CD14-positive monocyte (primary cell): Measurements from ENCODE around the gene EPAS1. TPM values are rescaled to one million over a fixed set of nuclear protein-coding genes. Genes with fewer than 3 reads are reported as not detected.

ENCODE experiments used
- DNase-seq, 3 donors: peaks; one replicate each; pipeline ENCODE4 v3.0.0-alpha.2; 2011 to 2022
- H2AFZ ChIP-seq: 2 replicates; pipeline ENCODE4 v1.6.0; 2012; ENCODE audit warnings: mild to moderate bottlenecking, low read depth, low read length, inconsistent platforms; ENCODE audit not compliant: insufficient read depth, poor library complexity, severe bottlenecking
- H3K27ac ChIP-seq, 2 donors: 1 replicate in 1 of 2; 2 replicates in 1 of 2; pipeline ENCODE4 v1.5.1; 2012 to 2013; ENCODE audit warnings: low read length in 2 of 2, control low read depth in 1 of 2, inconsistent platforms in 1 of 2, low read depth in 1 of 2, mild to moderate bottlenecking in 1 of 2
- H3K27me3 ChIP-seq, 2 donors: one replicate each; pipeline versions ENCODE4 v1.6.0 to v1.6.1; 2011 to 2013; ENCODE audit warnings: low read length in 2 of 2; ENCODE audit not compliant: control insufficient read depth in 2 of 2, insufficient read depth in 2 of 2
- H3K36me3 ChIP-seq, 2 donors: replicated peaks in 1 of 2; 1 replicate in 1 of 2; 2 replicates in 1 of 2; pipeline versions ENCODE4 v1.5.1 to v1.6.1; 2012 to 2013; ENCODE audit warnings: low read length in 2 of 2, control low read depth in 1 of 2, inconsistent platforms in 1 of 2, mild to moderate bottlenecking in 1 of 2; ENCODE audit not compliant: insufficient read depth in 2 of 2, control insufficient read depth in 1 of 2
- H3K4me1 ChIP-seq, 2 donors: 1 replicate in 1 of 2; 2 replicates in 1 of 2; pipeline versions ENCODE4 v1.5.1 to v1.6.1; 2012 to 2013; ENCODE audit warnings: low read length in 2 of 2, control low read depth in 1 of 2, inconsistent platforms in 1 of 2, mild to moderate bottlenecking in 1 of 2, moderate library complexity in 1 of 2; ENCODE audit not compliant: insufficient read depth in 2 of 2, control insufficient read depth in 1 of 2
- H3K4me2 ChIP-seq: replicated peaks from 2 replicates; pipeline ENCODE3; 2012; ENCODE audit warnings: low read length, moderate library complexity, mild to moderate bottlenecking; ENCODE audit not compliant: poor library complexity, severe bottlenecking; ENCODE audit errors: extremely low read depth
- H3K4me3 ChIP-seq, 3 experiments: fragments of 200-600 bp in 1 of 3; sonication (generic) in 1 of 3; replicated peaks in 1 of 3; 1 replicate in 2 of 3; 2 replicates in 1 of 3; pipeline ENCODE4 v1.5.1; 2011 to 2013; ENCODE audit warnings: low read length in 3 of 3, mild to moderate bottlenecking in 3 of 3, control low read depth in 2 of 3, low read depth in 2 of 3, inconsistent platforms in 1 of 3, moderate library complexity in 1 of 3
- H3K79me2 ChIP-seq: 2 replicates; pipeline ENCODE4 v1.6.0; 2012; ENCODE audit warnings: mild to moderate bottlenecking, control low read depth, inconsistent platforms, low read length, moderate library complexity; ENCODE audit not compliant: insufficient read depth
- H3K9ac ChIP-seq: 2 replicates; pipeline ENCODE4 v1.6.0; 2017; ENCODE audit warnings: low read length, mild to moderate bottlenecking; ENCODE audit not compliant: insufficient read depth, poor library complexity, severe bottlenecking
- H3K9me3 ChIP-seq, 2 donors: replicated peaks in 1 of 2; 1 replicate in 1 of 2; 2 replicates in 1 of 2; pipeline versions ENCODE4 v1.5.1 to v1.6.1; 2012 to 2013; ENCODE audit warnings: low read length in 2 of 2, control low read depth in 1 of 2; ENCODE audit not compliant: control insufficient read depth in 1 of 2, insufficient read depth in 1 of 2
- H4K20me1 ChIP-seq: 2 replicates; pipeline ENCODE4 v1.6.0; 2012; ENCODE audit warnings: mild to moderate bottlenecking, low read length, control low read depth, moderate library complexity; ENCODE audit not compliant: insufficient read depth
- H3K27ac Mint-ChIP-seq, 7 donors: one replicate each; pipeline ENCODE4 v1.8.0; 2020; ENCODE audit warnings: mild to moderate bottlenecking in 7 of 7, mixed read lengths in 7 of 7, moderate library complexity in 6 of 7, inconsistent platforms in 2 of 7
- H3K27me3 Mint-ChIP-seq, 3 donors: one replicate each; pipeline ENCODE4 v1.8.0; 2021 to 2022; ENCODE audit warnings: low read depth in 3 of 3, mild to moderate bottlenecking in 3 of 3, mixed read lengths in 3 of 3, moderate library complexity in 3 of 3, inconsistent platforms in 1 of 3
- H3K36me3 Mint-ChIP-seq, 2 donors: one replicate each; pipeline ENCODE4 v1.8.0; 2020; ENCODE audit warnings: mixed read lengths in 2 of 2, inconsistent platforms in 1 of 2, mild to moderate bottlenecking in 1 of 2
- H3K4me1 Mint-ChIP-seq: one replicate; pipeline ENCODE4 v1.8.0; 2020; ENCODE audit warnings: mild to moderate bottlenecking, mixed read lengths
- H3K4me3 Mint-ChIP-seq, 2 donors: one replicate each; pipeline ENCODE4 v1.8.0; 2020; ENCODE audit warnings: mild to moderate bottlenecking in 2 of 2, mixed read lengths in 2 of 2, moderate library complexity in 1 of 2
- H3K9me3 Mint-ChIP-seq, 7 donors: one replicate each; pipeline ENCODE4 v1.8.0; 2020 to 2022; ENCODE audit warnings: mixed read lengths in 7 of 7, mild to moderate bottlenecking in 6 of 7, moderate library complexity in 6 of 7, inconsistent platforms in 2 of 7
- CTCF ChIP-seq: fragments of 200-600 bp; IDR thresholded peaks from one replicate; pipeline ENCODE4 v1.8.0; 2022; ENCODE audit warnings: antibody characterized with exemption, mild to moderate bottlenecking
- WGBS: methylation state at CpG from one replicate; pipeline ENCODE4 v1.1.5; 2013; ENCODE audit warnings: missing lambda C conversion rate; ENCODE audit not compliant: insufficient coverage; 5-methylcytosine and 5-hydroxymethylcytosine counted together
- intact Hi-C, 2 donors: fragments of 100-400 bp; cut with micrococcal nuclease; formaldehyde crosslinking; loops; one replicate each; pipeline versions ENCODE4 v1.15.0 to v1.15.1; 2023
- polyA plus RNA-seq, 3 donors: library from polyadenylated mRNA; depleted of rRNA in 1 of 3; unstranded in 2 of 3; stranded (reverse) in 1 of 3; fragments of 300-500 nt in 2 of 3; fragments of >200 nt in 1 of 3; fragmentation: Illumina TruSeq in 2 of 3; gene quantifications; 1 replicate in 2 of 3; 2 replicates in 1 of 3; pipeline ENCODE4 v1.2.3, GENCODE V29; 2012 to 2021

EPAS1 gene
- polyA plus RNA-seq, 3 donors = 0.11 to 1.0 (median 0.88) TPM

- H3K4me2 ChIP-seq = no peak overlapping the region
- no peak overlapping the region for H3K4me3 ChIP-seq
- Mint-ChIP-seq H3K27me3 (peaks cover 10 to 26% (median 10%) of the 10 kb centered on the region in 3 donors), H3K4me1 (peaks cover 7% of the 10 kb centered on the region), H3K9me3 (no peaks in the 10 kb centered on the region), H3K27ac (no peak overlapping the region), H3K36me3 (no peaks in the 10 kb centered on the region), H3K4me3 (no peak overlapping the region)
- no peak overlapping the region for H3K27ac ChIP-seq
- H3K79me2 ChIP-seq = no peaks in the 10 kb centered on the region
- no peaks in the 10 kb centered on the region for H3K9me3 ChIP-seq
- 67% methylated on average over 1 of the region's 2 CpGs for WGBS
- H3K4me1 ChIP-seq = peaks cover 6% of the 10 kb centered on the region in 2 donors
- no peak for TF ChIP-seq CTCF
- no peak for DNase-seq
- intact Hi-C loops = no loop called here
- no peak overlapping the region for H3K9ac ChIP-seq
- no peak overlapping the region for H2AFZ ChIP-seq
- peaks cover 0 to 19% of the 10 kb centered on the region in 2 donors for H3K27me3 ChIP-seq
- no peaks in the 10 kb centered on the region for H3K36me3 ChIP-seq
- H4K20me1 ChIP-seq = no peaks in the 10 kb centered on the region
Measured at GRCh38 chr2:46276642-46277041, 20.6 kb upstream of the EPAS1 start.

- H3K4me1 Mint-ChIP-seq = peaks cover 7% of the 10 kb centered on the region
- Histone ChIP-seq H2AFZ (no peak overlapping the region), H3K4me3 (no peak overlapping the region), H3K36me3 (no peaks in the 10 kb centered on the region), H3K9ac (no peak overlapping the region), H4K20me1 (no peaks in the 10 kb centered on the region), H3K27me3 (peaks cover 0 to 19% of the 10 kb centered on the region in 2 donors), H3K79me2 (no peaks in the 10 kb centered on the region), H3K4me2 (no peak overlapping the region), H3K9me3 (no peaks in the 10 kb centered on the region), H3K4me1 (peaks cover 6% of the 10 kb centered on the region in 2 donors), H3K27ac (no peak overlapping the region)
- no peaks in the 10 kb centered on the region for H3K9me3 Mint-ChIP-seq
- H3K36me3 Mint-ChIP-seq = no peaks in the 10 kb centered on the region
- no peak overlapping the region for H3K27ac Mint-ChIP-seq
- peaks cover 13 to 23% (median 14%) of the 10 kb centered on the region in 3 donors for H3K27me3 Mint-ChIP-seq
- WGBS = 28% methylated on average over 5 of the region's 7 CpGs
- no peak overlapping the region for H3K4me3 Mint-ChIP-seq
- intact Hi-C loops = no loop called here
- no peak for TF ChIP-seq CTCF
- no peak for DNase-seq
Measured at GRCh38 chr2:46277431-46278190, 19.6 kb upstream of the EPAS1 start.
